HG03196 (cell line): ENCODE data around the gene PERM1.
"Not testable (repeated sequence)": the region's sequence is repeated elsewhere in the genome, so short reads cannot be mapped to it uniquely, and the experiment has no call there.

Source experiments
- ATAC-seq: cut with Tn5 transposase; IDR thresholded peaks from one replicate; pipeline ENCODE4 v1.9.1; 2021; ENCODE audit not compliant: unreplicated experiment

Gene PERM1

GRCh38 chr1:979744-980072, 2.2 kb downstream of the PERM1 start:
- no peak for ATAC-seq

- ATAC-seq = no peak
Observed at GRCh38 chr1:978835-979743, 2.8 kb downstream of the PERM1 start.

GRCh38 chr1:978069-978834, 3.6 kb downstream of the PERM1 start:
- no peak for ATAC-seq

GRCh38 chr1:976791-977190, 5.1 kb downstream of the PERM1 start:
- not testable (repeated sequence) for ATAC-seq

GRCh38 chr1:975896-976683, 5.8 kb downstream of the PERM1 start:
- ATAC-seq = peak; percentile 51

DNA sequence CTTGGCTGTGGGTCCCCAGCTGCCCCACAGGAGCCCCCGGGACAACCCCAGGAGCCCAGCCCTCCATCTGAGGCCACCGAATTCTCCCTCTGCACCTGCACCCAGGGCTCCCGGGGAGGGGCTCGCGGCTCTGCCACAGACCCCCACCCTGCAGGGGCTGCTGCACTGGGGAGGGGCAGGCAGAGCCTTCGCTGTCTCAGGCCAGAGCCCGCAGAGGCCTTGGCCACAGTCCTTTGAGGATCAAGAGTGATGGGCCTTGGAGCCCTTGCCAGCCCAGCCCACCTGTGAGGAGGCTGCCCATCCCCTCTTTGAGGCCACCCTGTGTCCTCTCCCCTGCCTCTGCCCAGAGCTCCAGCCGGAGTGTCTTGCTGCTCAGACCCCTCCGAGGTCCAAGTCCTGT, 6.5 kb downstream of the PERM1 start:
- ATAC-seq = no peak

DNA sequence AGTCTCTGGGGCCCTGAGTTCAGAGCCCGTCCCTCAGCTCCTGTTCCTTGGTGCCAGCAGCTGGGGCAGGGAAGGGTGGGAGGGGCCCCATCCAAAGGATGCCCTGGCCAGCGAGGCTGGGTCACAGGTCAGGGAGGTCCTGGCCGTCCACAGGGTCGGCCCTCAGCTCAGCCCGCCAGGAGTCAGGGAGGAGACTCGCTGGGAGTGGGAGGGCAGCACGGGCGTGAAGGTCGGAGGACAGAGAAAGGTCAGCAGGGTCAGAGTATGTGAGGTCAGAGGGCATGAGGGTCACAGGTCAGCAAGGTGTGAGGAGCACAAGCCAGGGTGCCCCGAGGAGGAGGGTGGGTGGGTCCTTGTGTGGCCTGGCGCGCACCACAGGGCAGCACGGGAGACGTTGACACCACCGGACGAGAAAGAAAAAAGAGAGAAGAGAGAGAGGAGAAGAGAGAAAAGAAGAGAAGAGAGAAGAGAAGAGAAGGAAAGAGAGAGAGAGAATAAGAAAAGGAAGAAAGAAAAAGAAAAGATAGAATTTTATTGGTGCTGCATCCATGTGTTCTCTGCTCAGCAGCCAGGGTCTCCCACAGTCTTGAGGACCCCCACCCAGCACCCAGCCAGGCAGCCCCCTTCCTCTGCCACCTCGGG, 7.1 kb downstream of the PERM1 start:
- ATAC-seq = no peak

DNA sequence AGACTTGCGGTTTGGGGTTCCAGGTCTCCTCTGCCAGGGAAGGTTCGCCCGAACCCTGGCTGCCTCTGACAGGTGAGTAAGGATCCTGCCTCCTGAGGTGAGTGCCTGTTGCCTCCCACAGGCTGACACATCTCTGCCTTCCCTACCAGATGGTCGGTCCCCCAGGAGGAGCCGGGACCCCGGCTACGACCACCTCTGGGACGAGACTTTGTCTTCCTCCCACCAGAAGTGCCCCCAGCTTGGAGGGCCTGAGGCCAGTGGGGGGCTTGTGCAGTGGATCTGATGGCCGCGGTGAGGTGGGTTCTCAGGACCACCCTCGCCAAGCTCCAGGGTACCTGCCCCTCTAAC, 7.6 kb downstream of the PERM1 start:
- ATAC-seq = no peak

DNA sequence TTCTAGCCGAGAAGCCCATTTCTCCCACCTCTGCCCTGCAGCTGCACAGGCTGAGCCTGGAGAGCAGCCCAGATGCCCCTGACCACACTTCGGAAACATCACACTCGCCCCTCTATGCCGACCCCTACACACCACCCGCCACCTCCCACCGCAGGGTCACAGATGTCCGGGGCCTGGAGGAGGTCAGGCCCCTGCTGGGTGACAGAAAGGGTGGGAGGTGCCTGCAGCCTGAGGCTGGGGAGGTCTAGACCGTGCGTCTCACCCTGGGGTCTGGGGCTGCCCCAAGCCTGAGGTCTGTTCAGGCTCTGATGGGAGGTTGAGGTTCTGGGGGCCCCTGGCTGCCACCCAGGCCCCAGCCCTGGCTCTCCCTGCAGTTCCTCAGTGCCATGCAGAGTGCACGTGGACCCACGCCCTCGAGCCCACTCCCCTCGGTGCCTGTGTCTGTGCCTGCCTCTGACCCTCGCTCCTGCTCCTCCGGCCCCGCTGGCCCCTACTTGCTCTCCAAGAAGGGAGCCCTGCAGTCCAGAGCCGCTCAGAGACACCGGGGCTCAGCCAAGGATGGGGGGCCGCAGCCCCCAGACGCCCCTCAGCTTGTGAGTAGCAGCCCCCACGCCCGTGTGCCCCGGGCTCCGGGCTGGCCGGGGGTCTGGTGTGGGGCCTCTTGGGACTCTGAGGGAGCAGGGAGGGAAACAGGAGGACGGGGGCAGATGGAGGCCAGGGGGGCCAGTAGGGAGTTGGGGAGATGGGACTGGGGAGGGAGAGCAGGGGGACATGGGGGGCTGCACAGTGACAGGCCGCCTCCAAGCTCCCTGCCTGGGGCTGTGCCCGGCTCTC, 8.2 kb downstream of the PERM1 start:
- ATAC-seq = no peak

GRCh38 chr1:972726-973458, 9.0 kb downstream of the PERM1 start:
- ATAC-seq = no peak

- ATAC-seq = no peak
Observed at GRCh38 chr1:971751-972506, 10.0 kb downstream of the PERM1 start.

DNA sequence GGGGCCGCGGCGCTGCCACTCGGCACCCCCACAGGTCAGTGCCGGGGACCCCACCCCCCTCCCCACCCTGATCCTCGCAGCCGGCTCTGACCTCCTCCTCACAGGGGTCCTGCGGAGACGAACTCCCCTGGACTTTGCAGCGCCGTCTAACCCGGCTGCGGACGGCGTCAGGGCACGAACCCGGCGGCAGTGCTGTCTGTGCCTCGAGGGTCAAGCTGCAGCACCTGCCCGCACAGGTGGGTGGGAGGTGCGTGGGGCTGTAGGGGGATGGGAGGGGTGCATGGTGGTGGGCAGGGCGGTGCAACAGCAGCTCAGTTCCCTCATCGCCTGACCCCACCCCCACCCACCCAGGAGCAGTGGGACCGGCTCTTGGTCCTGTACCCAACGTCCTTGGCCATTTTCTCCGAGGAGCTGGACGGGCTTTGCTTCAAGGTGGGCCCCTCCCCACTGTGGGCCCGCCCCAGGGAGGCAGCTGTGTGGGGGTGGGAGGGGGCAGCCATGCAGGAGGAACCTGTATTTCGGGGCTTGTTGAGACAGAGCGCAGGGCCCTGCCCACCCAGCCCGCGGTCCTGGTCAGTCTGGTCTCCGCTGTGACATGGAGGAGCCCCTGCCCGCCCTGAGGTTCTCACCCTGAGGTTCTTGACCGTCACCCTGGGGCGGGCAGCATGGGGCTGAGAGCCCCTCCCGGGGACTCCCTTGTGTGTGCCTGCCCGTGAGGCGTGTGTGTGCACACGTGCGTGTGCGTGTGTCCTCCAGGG, 10.7 kb downstream of the PERM1 start:
- ATAC-seq = no peak

DNA sequence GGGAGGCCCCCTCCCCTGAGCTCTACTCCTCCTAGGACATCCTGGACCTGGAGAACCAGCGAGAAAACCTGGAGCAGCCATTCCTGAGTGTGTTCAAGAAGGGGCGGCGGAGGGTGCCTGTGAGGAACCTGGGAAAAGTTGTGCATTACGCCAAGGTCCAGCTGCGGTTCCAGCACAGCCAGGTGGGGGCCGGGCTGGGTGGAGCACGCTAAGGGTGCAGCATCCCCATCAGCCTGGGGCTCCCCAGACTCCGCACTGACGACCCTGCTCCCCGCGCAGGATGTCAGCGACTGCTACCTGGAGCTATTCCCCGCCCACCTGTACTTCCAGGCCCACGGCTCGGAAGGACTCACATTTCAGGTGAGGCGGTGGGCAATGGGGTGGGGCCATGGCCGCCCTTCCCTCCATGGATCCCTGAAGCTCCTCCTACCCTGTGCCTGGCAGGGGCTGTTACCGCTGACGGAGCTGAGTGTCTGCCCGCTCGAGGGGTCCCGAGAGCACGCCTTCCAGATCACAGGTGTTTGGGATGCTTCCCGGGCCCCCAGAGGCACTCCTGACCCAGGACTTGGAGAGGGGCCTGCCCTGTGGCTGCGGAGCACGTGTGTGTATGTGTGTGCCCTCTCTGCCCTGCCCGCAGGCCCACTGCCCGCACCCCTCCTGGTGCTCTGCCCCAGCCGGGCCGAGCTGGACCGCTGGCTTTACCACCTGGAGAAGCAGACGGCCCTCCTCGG, 11.5 kb downstream of the PERM1 start:
- no peak for ATAC-seq

DNA sequence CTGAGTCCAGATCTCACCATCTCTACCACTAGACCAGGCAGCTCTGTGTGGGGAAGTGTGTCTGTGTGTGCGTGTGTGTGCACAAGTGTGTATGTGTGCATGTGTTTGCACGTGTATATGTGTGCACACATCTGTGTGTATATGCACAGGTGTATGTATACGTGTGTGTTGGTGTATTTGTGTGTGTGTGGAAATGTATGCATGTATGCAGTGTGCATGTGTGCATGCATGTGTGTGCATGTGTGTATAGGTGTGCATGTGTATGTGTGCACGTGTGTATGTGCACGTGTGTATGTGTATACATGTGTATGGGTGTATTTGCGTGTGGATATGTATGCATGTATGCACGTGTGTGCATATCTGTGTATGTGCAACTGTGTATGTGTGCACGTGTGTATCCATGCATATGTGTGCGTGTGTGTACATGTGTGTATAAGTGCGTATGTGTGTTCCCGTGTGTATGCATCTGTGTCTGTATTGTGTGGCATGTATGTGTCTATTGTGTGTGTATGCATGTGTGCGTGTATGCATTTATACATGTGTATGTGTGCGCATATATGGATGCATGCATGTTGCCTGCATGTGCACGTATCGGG, 12.5 kb downstream of the PERM1 start:
- no peak for ATAC-seq

- no peak for ATAC-seq
Observed at GRCh38 chr1:967466-968343, 14.2 kb downstream of the PERM1 start.

- peak; percentile 54 for ATAC-seq
Observed at GRCh38 chr1:966704-967300, 15.1 kb downstream of the PERM1 start.
